Measurements from ENCODE around the gene ASIC2.

GRCh38 chr17:33200587-33200986, 92.5 kb downstream of the ASIC2 start:
- TF ChIP-seq CTCF (IDR thresholded peaks at IDR 0.05; ENCODE audit: insufficient read depth, low read length) (no peak), REST (IDR thresholded peaks at IDR 0.05; ENCODE audit: insufficient replicate concordance, low read depth) (no peak)

Measured in HL-60 (cell line).